GM20000 (cell line): ENCODE data around the gene BACH1.

Experiments
- DNase-seq: peaks from one replicate; pipeline ENCODE4 v3.0.0; 2012; ENCODE audit warnings: low spot score
- CTCF ChIP-seq: IDR thresholded peaks from 2 replicates; pipeline ENCODE4 v1.5.1; 2012; ENCODE audit warnings: mild to moderate bottlenecking, control low read depth; ENCODE audit errors: extremely low read depth, missing control alignments

The BACH1 gene

GRCh38 chr21:29307718-29308455 is 9.2 kb downstream of the BACH1 start:
- no peak for DNase-seq
- TF ChIP-seq CTCF = no peak

- no peak for DNase-seq
- no peak for TF ChIP-seq CTCF
Observed at GRCh38 chr21:29308456-29308783, 9.7 kb downstream of the BACH1 start.

- DNase-seq = no peak
- no peak for TF ChIP-seq CTCF
Observed at GRCh38 chr21:29309703-29310102, 11.0 kb downstream of the BACH1 start.

- no peak for DNase-seq
- no peak for TF ChIP-seq CTCF
Observed at GRCh38 chr21:29311802-29312201, 13.1 kb downstream of the BACH1 start.

- no peak for TF ChIP-seq CTCF
Observed at GRCh38 chr21:29312981-29313380, 14.3 kb downstream of the BACH1 start.

GRCh38 chr21:29313662-29314408 is 15.1 kb downstream of the BACH1 start:
- no peak for TF ChIP-seq CTCF
- DNase-seq = no peak

More at GRCh38 chr21:29312981-29313380, 14.3 kb downstream of the BACH1 start:
- DNase-seq = no peak

GRCh38 chr21:29315131-29315749 is 16.5 kb downstream of the BACH1 start:
- DNase-seq = no peak
- TF ChIP-seq CTCF = no peak
